Activated CD8-positive, alpha-beta memory T cell treated with anti-CD3 and anti-CD28 coated beads for 24 hours (primary cell): ENCODE data around the gene FXN.

Experiments used
- DNase-seq: peaks from one replicate; pipeline ENCODE4 v3.0.0-alpha.2; 2020

Gene FXN

DNA sequence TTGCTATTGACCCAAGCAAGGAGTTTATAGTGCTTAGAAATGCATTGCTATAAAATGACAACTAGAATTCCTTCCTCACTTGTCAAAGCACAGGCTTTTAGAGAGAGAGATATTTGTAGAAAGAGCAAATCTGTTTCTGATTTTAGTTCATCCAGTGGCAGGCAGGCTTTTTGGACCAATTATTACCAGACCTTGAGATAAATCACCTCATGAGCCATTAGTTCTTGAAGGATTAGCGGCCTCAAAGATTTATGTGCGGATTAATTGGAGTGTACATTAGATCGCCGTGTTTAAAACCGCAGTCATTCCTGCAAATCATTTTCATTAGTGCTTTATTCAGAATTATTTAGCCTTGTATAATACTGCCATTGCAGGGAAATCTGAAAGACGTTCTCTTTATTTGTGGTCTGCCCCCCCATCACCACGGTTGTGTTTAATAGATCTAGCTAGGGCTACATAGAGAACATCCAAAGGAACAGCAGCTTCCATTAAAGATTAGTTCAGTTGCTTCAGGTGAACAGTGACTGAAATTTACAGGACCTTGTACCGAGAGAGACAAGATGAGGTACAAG, 109.7 kb downstream of the FXN start:
- DNase-seq = no peak

DNA sequence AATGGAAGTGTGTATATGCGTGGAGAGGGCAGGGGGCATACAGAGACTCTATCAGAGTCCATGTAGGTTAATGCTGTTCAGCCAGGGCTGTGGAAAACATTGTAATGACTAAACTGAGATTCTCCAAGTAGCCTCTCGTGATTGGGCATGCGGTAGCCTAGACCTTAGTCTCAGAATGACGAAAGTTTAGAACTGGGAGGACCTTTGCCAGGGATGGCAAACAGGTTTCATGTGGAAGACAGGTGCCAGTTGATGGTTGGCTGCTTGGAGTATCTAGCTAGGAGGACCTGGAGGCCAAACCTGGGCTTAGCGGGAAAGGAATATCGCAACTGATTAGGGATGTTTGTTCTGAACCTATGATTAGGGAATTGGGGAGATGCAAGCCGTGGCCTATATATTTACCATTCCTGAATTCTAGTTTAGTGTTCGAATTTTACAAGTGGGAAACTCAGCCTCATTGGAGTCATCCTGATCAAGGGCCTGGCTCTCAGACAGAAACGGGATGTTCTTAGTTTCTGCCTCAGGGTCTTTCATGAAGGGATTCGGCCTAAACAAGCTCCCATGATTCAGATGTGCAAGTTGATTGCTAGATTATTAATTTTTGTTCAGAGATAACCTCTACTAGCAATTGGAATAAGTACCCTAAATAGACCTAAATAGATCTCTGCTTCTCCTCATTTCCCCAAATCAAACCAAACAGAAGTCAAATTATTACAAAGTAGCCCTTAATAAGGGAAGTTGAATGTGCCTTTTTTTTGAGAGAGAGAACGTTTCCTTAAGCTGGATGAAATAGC, 111.7 kb downstream of the FXN start:
- DNase-seq = no peak

DNA sequence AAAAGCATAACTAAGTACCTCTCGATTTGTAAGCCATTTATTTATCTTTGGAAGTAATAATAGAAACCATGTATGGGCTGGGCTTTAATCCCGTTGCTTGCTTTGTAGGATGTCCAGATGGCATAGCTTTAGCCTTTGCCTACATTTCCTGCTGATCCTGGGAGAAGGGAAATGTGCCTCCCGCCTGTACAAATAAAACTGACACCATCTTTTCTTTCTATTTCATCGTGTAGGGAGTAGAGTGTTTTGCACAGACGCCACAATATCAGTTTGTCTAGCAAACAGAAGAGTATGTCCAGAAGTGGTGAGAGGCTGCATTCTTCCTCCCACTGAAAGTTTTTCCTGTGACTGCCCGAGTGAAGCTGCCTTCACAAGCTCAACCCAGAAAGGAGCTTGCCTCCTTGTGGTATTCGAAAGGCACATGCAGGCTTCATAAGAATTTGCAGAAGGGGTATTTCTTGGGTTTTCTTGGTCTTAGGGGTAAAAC, 113.8 kb downstream of the FXN start:
- no peak for DNase-seq
